Measurements from ENCODE around the gene EXO5.
"Not testable (repeated sequence)": the region's sequence is repeated elsewhere in the genome, so short reads cannot be mapped to it uniquely, and the experiment has no call there.

The EXO5 gene

DNA sequence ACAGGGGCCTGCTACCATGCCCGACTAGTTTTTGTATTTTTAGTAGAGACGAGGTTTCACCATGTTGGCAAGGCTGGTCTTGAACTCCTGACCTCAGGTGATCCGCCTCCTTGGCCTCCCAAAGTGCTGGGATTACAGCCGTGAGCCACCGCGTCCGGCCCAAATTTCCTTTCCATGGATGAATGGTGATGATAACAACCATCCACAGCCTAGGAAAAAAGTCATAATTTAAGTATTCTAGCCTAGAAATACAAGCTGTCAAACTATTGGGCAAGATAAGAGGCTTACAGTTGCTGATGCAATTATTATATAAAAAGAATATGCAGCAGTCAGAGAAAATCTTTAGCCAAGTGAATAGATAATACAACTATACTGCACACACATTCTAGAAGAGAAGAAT is 46.2 kb downstream of the EXO5 start:
- not testable (repeated sequence) for DNase-seq

DNA sequence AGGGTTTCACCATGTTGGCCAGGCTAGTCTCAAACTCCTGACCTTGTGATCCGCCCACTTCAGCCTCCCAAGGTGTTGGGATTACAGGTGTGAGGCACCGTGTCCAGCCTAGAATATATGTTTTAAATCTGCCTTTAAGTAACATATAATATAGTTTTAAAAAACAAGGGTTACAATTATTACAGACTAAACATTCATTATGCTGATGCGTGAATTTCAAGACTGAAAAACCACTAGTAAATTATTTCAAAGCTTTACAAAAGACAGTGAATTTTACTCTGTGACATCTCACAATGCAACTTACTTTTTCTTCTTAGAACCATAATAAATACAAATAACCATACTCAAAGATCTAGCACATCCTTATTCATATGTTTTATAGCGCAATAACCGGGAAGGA is 47.6 kb downstream of the EXO5 start:
- DNase-seq = no peak

DNA sequence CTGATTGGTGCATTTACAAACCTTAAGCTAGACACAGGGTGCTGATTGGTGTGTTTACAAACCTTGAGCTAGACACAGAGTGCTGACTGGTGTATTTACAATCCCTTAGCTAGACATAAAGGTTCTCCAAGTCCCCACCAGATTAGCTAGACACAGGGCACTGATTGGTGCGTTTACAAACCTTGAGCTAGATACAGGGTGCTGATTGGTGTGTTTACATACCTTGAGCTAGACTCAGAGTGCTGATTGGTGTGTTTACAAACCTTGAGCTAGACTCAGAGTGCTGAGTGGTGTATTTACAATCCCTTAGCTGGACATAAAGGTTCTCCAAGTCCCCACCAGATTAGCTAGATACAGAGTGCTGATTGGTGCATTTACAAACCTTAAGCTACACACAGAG is 49.7 kb downstream of the EXO5 start:
- not testable (repeated sequence) for DNase-seq

DNA sequence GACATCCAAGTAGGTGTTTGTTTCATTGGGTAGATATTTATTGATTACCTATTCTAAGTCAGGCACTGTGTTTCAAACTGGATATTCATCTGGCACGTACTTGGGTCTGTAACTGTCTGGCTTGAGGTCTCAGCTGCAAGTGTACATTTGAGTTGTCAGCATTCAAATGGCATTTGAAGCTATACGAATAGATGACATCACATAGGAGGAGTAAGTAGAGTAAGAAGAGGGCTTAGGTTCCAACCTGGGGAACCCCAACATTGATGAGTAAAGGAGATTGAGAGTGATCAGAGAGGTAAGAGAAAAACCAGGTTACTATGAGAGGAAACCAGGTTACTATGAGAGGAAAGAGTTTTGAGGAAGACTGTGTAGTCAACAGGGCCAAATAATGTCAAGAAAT is 53.6 kb downstream of the EXO5 start:
- DNase-seq = no peak

DNA sequence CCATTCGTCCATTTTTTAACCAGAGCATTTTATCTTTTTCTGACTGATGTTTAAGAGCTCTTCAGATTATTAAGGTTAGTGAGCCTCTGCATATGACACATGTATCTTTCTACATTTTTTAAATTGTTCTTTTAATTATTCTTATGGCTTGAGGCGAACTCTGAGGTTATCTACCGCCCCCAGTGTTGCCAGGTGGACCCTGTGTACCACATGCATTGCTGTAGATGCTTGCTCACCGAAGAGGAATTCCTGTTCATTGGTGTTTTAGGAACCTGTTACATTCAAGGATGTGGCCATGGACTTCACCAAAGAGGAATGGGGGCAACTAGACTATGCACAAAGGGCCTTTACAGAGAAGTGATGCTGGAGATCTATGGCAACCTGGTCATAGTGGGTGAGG is 54.7 kb downstream of the EXO5 start:
- DNase-seq = no peak

DNA sequence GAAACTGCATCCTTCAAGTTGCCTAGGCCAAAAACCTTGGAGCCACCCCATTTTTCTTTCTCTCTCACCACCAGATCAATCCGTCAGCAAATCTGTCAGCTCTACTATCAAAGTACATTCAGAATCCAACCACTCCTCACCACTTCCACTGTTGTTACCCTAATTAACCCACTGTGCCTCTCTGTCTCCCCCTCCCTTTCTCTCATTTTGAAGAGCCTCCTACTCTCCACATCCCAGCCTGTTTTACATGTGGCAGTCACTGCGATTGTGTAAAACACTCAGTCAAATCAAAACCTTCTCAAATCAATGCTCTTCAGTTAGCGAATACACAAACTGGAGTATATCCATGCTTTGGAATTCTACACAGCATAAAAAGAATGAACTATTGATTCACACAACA is 55.9 kb downstream of the EXO5 start:
- no peak for DNase-seq

DNA sequence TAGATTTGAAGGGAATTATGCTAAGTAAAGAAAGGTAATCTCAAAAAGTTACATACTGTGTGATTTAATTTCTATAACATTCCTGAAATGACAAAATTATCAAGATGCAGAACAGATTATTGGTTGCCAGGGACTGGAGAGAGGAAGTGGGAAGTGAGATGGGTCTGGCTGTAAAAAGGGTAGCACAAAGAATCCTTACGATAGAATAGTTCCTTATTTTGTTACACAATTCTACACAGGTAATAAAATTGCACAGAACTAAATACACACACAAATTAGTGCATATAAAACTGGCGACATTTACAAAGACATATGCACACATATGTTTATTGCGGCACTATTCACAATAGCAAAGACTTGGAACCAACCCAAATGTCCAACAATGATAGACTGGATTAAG is 56.3 kb downstream of the EXO5 start:
- DNase-seq = no peak
